ENCODE data around the gene MEGF8.

DNA sequence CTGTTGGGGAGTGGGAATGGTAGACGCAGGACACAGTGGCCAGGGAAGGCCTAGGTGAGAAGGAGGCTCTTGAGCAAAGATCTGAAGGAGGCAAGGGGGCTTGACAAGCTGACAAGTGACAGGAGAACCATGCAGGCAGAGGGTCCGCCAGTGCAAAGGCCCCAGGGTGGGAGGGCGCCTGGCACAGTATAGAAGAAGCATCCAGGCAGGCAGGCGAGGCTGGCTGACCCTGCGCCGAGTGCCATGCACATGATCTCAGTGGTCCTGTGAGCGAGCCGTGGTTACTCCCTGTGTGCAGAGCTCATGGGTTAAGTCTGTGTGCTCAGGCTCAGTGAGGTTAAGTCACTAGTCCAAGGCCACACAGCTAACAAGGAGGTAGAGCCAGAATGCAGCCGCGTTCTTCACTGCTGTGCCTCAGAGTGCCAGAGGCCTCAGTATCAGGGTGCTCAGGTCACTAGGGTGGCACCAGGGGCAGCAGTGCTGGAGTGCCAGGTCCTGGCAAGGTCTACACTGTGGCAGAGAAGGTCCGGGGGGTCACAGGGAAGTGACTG, 49.5 kb downstream of the MEGF8 start:
- TF ChIP-seq, protein P1, sequence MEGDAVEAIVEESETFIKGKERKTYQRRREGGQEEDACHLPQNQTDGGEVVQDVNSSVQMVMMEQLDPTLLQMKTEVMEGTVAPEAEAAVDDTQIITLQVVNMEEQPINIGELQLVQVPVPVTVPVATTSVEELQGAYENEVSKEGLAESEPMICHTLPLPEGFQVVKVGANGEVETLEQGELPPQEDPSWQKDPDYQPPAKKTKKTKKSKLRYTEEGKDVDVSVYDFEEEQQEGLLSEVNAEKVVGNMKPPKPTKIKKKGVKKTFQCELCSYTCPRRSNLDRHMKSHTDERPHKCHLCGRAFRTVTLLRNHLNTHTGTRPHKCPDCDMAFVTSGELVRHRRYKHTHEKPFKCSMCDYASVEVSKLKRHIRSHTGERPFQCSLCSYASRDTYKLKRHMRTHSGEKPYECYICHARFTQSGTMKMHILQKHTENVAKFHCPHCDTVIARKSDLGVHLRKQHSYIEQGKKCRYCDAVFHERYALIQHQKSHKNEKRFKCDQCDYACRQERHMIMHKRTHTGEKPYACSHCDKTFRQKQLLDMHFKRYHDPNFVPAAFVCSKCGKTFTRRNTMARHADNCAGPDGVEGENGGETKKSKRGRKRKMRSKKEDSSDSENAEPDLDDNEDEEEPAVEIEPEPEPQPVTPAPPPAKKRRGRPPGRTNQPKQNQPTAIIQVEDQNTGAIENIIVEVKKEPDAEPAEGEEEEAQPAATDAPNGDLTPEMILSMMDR (CRISPR knock-in tag; IDR thresholded peaks at IDR 0.05), result no peak
- TF ChIP-seq ZBTB37 (CRISPR knock-in tag; IDR thresholded peaks at IDR 0.05), result no peak
- no peak for TF ChIP-seq ZSCAN29 (CRISPR knock-in tag; conservative IDR thresholded peaks at IDR 0.05)
- no peak for TF ChIP-seq ZMAT3 (CRISPR knock-in tag; conservative IDR thresholded peaks at IDR 0.05)
- TF ChIP-seq NFKB2 (CRISPR knock-in tag; IDR thresholded peaks at IDR 0.05; ENCODE audit: borderline replicate concordance), result no peak
